Fibroblast of the aortic adventitia (primary cell): Measurements from ENCODE around the gene SWI5. TPM values are rescaled to one million over a fixed set of nuclear protein-coding genes. Genes with fewer than 3 reads are reported as not detected.

Experiments used
- DNase-seq: peaks from one replicate; pipeline ENCODE4 v3.0.0-alpha.2; 2010; ENCODE audit warnings: low read depth
- H3K4me3 ChIP-seq: 2 replicates; pipeline ENCODE4 v1.5.1; 2011; ENCODE audit warnings: low read depth, mild to moderate bottlenecking, control low read depth, low read length, moderate library complexity
- total RNA-seq: library from RNA; depleted of rRNA; stranded (reverse); fragments of >200 nt; gene quantifications from 2 replicates; pipeline ENCODE4 v1.2.3, GENCODE V29; 2012; ENCODE audit warnings: low replicate concordance
- TF ChIP-seq, protein P1 (sequence below): IDR thresholded peaks from 2 replicates; pipeline ENCODE4 v1.5.1; 2011; ENCODE audit warnings: mild to moderate bottlenecking, low read length, control low read depth, inconsistent platforms; ENCODE audit not compliant: insufficient read depth

Gene SWI5
- total RNA-seq, 1 donor = 35.2 TPM

DNA sequence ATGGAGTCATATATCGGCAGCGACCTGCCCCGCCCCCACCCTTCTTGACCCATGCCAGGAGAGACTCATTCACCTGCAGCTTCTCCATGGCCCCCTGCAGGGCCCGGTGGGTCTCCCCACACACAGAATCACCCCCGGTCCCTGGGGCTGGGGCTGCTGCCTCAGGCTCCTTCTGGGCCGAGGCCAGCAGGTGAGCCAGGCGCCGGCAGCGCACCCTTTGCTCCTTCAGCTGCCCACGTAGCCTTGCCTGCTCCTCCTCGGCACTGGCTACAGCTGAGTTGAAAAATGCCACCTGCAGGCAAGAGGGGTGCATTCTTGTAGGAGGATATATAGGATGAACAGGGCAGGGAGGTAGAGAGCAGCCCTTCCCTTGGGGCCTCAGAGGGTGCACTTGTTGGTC, 18.2 kb upstream of the SWI5 start:
- DNase-seq = no peak
- H3K4me3 ChIP-seq = no peak overlapping the region
- TF ChIP-seq, protein P1, sequence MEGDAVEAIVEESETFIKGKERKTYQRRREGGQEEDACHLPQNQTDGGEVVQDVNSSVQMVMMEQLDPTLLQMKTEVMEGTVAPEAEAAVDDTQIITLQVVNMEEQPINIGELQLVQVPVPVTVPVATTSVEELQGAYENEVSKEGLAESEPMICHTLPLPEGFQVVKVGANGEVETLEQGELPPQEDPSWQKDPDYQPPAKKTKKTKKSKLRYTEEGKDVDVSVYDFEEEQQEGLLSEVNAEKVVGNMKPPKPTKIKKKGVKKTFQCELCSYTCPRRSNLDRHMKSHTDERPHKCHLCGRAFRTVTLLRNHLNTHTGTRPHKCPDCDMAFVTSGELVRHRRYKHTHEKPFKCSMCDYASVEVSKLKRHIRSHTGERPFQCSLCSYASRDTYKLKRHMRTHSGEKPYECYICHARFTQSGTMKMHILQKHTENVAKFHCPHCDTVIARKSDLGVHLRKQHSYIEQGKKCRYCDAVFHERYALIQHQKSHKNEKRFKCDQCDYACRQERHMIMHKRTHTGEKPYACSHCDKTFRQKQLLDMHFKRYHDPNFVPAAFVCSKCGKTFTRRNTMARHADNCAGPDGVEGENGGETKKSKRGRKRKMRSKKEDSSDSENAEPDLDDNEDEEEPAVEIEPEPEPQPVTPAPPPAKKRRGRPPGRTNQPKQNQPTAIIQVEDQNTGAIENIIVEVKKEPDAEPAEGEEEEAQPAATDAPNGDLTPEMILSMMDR = no peak

DNA sequence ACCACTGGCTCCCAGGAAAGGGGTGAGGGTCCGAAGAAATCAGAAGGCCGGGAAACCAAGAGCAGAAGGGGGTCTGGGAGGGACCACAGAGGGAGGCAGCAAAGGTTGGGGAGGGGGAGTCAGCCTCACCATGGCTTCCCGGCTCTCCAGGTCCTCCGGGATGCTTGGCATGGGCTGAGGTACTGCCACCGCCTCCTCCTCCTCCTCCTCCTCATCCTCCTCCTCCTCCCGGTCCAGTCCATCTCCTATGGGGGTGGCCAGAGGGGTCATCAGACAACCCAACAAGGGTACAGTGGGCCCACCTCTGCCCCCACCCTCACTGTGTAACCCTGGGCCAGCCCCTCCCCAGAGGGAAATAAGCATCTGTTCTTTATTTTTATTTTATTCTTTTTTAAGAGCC, 17.8 kb upstream of the SWI5 start:
- TF ChIP-seq, protein P1 = no peak
- H3K4me3 ChIP-seq = no peak overlapping the region
- DNase-seq = no peak

DNA sequence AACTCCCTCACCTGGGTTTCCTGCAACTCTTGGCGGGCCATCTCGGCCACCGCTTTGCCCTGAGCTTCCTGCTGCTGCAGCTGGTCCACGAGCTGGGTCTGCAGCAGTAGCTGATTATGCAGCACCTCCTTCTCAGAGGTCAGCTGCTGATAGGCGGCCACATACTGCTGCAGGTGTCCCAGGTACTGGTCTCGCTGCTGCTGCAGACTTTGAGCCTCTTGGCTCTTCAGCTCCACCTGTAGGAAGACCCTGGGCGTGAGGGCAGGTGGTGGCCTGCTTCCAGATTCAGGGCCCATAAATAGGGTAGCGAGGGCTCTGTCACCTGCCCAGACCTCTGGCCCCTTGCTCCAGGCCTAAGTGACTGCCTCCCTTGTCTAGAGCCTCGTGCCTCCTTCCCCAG, 16.9 kb upstream of the SWI5 start:
- TF ChIP-seq, protein P1 = no peak
- H3K4me3 ChIP-seq = no peak overlapping the region
- DNase-seq = no peak

DNA sequence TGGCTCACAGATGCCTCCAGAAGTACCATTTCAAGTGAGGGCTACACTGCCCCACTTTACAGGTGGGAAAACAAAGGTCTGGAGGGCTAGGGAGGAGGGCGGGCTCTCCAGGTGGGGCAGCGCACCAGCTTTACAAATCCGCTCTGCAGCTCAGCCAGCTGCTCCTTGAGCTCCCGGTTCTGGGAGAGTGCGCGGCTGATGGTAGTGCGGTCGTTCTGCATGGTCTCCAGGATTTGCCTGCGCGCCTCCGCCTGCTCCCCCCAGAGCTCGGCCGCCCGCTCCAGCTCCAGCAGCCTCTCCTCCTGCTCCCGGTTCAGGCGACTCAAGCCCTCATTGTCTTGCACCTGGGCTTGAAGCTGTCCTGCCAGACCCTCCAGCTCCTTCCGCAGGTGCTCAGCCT, 15.7 kb upstream of the SWI5 start:
- TF ChIP-seq, protein P1 = no peak
- no peak for DNase-seq
- no peak overlapping the region for H3K4me3 ChIP-seq

DNA sequence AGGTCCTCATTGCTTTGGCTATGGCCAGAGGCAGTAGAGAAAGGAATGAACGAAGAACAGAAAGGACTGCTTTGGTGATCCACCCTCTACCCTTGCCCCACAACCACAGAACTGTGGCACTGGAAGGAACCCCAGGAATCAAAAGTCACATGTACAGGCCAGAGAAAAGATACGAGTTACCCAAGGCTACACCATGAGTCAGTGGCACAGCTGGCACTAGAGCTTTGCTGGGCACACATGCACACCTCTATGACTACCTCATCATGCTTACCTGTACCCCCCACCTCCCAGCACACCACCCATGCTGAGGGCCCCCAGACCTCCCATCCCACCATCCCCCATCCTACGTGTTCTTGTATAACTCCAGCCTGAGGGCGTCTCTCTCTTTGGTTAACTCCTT, 13.4 kb upstream of the SWI5 start:
- TF ChIP-seq, protein P1 = no peak
- H3K4me3 ChIP-seq = no peak overlapping the region
- no peak for DNase-seq

DNA sequence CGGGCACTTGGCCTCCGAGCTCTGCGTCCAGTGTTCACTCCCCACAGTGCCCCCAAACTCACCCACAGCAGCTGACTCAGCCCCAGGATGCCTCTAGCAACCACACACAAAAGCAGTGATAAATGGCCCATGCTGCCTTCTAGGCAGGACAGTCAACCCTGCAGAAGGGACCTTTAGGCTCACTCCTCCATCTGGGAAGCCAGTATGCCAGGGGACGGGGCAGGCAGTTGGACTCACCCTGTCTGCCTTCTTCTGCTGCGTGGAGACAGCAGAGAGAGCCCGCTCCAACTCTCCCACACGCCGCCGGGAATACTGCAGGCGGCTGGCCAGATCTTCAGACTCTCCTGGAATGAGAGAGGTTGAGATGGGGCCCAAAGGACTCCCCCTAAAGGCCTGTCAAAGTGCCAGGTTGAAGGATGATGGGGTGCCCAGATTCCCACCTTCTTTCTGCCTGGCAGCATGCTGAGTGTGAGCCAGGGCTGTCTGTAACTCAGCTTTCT, 10.7 kb upstream of the SWI5 start:
- no peak overlapping the region for H3K4me3 ChIP-seq
- TF ChIP-seq, protein P1 = no peak
- DNase-seq = no peak

DNA sequence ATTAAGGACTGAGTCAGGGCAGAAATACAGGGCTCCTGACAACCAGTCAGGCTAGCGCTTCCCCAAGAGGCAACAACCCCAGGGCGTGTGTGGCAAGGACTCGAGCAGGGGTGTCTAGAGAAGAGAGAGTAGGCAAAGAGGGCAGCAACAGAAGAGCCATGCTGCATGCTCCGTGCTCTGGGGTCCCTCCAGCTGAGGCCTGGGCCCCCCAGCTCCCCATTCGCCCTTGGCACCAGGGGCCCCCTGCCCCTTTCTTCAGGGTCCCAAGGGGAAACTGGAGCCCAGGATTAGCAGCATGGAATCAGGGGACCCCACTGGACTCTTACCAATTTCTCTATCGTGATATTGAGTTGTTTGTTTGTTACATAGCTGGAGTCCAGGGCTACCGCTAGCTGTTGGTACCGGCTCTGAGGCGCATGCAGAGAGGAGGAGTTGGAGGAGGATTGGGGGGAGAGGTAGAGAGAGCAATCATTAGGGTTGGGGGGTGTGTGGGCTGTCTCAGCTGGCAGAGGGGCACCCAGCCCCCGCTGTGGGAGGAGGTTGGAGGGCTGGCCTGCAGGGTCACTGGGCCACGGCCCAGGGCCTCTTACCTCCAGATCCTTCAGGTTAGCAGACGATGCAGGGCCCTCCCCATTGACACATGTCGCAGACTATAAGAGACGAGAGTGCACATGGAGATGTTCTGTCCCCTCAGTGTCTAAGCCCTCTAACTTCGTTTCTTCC, 9.0 kb upstream of the SWI5 start:
- TF ChIP-seq, protein P1 = no peak
- no peak for DNase-seq

More for the DNA sequence above, 9.0 kb upstream of the SWI5 start:
- no peak overlapping the region for H3K4me3 ChIP-seq
